Measurements from ENCODE around the gene OR1A2.
"Not testable (repeated sequence)": the region's sequence is repeated elsewhere in the genome, so short reads cannot be mapped to it uniquely, and the experiment has no call there.

Gene OR1A2, protein sequence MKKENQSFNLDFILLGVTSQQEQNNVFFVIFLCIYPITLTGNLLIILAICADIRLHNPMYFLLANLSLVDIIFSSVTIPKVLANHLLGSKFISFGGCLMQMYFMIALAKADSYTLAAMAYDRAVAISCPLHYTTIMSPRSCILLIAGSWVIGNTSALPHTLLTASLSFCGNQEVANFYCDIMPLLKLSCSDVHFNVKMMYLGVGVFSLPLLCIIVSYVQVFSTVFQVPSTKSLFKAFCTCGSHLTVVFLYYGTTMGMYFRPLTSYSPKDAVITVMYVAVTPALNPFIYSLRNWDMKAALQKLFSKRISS

DNA sequence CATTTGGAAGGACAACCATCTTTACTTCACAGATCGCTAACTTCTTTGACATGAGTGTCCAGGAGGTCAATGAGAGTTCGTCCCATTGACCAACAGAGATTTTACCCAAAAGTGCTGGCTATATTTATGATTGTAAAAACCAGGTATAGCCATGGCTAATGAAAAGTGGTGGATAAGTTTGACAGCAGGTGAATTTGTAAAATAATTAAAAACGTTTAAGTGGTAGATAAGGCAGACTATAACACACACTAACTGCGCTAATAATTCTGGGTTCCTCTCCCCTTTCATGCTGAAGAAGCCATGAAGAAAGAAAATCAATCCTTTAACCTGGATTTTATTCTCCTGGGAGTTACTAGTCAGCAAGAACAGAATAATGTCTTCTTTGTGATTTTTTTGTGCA is at the start of gene OR1A2:
Gene OR1A2, plus strand, starts transcription at position 301 of the 400 bp plus-strand sequence. Its CDS starts 0 bp downstream, at position 301.
- DNase-seq (ENCODE audit: low read depth), result no peak

DNA sequence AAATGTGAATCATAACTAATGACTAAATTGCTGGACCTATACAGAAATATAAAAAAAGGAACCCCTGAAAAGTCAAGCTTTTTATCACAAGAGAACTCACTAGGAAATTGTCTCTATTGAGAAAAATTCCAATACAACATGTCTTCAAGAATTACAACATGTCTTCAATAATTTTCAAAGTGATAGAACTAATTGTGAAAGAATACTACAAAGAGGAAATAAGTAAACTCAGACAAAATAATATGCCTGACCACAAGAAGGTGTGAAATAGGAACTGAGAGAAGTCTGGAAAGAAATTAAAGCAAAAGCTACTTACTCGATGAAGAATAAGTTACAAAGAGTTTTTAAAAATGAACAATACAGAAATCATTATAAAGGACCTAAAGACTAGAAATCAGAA is 40.1 kb upstream of the OR1A2 start:
- no peak for DNase-seq (ENCODE audit: low read depth)

DNA sequence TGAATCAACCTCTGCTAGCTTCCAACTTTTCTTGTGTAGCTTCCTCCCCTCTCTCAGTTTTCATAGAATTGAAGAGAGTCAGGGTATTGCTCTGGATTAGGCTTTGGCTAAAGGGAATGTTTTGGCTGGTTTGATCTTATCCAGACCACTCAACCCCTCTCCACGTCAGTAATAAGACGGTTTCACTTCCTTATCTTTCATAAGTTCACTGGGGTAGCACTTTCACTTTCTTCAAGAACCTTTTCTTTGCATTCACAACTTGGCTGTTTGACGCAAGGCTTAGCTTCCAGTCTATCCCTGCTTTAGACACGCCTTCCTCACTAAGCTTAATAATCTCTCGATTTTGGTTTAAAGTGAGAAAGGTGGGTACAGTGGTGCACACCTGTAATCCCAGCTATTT is 29.7 kb upstream of the OR1A2 start:
- DNase-seq (ENCODE audit: low read depth), result no peak

DNA sequence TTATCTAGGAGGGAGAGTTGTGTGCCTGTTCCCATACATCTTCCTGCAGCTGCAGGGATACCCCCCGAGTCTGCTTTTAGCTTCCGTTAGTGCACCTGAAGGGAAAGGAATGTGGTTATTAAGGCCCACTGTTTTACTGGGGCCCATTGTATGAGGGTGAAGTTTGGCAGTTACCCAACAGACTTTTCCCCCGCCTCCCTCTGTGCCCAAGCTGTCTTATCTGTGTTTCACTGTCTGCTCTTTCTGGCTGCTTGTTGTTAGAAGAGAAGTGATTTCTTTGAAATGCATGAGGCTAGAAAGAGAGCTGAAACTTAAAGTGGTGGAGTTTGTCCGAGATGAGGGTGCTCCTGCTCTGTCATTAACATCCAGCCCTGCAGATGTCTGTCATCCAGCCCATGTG is 7.4 kb upstream of the OR1A2 start:
- no peak for DNase-seq (ENCODE audit: low read depth)

DNA sequence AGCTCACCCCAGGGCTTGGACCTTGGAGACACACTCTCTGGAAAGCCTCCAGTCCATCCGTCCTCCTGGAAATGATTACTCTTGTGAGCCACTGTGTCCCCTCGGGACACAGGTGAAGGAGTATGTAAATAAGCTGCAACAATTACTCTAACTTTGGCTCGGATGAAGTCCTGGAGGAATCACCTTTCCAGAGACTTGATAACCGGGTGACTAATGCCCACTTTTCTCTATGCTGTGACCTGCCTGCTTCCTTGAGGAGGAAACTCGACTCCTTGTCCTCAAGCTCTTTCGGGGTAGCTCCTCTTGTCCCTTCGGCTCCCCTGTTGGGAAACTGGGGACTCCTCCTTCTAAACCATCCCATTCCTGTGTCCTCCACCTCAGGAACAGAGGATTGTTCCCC is 10.0 kb downstream of the OR1A2 start, which contains the start of gene OR1A1:
Gene OR1A1, plus strand, starts transcription at position 301 of the 400 bp plus-strand sequence. CDS start 7,954 bp downstream, outside the sequence.
- no peak for DNase-seq (ENCODE audit: low read depth)

DNA sequence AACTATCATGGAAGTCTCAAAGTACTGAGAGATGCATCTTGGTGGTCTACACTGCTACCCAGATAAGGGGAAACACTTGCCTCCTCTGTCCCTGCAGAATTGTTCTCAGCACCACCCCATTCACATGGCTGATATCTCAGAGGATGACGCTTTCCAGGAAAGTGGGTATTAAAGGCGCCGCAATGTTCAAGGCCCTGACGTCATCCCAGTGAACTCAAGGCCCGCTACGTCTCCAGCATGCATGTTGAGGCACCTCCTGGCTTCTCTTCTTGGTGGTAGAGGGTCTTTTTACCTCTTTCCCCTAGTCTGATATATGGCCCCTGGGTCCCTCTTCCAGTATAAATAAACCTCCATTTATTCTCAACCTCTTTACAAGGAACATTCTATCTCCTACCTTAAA is 11.2 kb downstream of the OR1A2 start:
- no peak for DNase-seq (ENCODE audit: low read depth)

DNA sequence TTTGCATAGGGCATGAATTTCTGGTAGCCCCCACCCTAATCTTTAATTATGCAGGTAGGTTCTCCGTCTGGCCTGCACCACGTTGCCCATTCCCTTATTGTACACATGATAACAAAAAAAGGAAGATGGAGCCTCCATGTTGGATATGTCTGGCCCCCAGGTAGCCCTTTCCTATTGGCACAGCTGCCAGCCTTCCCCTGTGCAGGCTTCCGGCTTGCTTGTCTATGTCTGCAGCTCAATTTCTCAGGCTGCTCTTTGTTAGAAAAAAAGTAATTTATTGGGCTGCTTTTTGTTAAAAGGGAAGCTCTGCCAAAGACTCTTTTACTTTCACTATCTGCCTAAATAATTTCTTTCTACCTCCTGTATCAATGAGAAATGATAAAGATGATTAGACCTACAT is 15.7 kb downstream of the OR1A2 start:
- DNase-seq (ENCODE audit: low read depth), result no peak

DNA sequence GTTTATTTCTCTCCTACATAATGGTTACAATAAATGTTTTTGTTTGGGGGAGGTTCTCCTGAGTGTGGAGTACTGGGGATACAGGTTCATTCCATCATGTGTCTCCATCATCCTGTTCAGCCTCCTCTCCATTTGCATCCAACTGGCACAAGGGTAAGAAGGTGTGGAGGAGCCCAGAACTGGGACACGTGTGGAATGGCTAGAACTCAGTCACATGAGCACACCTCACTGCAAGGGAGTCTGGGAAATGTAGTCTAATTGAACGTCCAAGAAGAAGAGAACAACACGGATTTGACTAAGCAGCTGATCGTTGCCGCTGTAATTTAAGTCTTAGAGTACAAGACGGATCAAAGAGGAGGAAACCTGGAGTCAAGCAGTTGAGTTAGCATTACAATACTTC is 16.3 kb downstream of the OR1A2 start:
- no peak for DNase-seq (ENCODE audit: low read depth)

DNA sequence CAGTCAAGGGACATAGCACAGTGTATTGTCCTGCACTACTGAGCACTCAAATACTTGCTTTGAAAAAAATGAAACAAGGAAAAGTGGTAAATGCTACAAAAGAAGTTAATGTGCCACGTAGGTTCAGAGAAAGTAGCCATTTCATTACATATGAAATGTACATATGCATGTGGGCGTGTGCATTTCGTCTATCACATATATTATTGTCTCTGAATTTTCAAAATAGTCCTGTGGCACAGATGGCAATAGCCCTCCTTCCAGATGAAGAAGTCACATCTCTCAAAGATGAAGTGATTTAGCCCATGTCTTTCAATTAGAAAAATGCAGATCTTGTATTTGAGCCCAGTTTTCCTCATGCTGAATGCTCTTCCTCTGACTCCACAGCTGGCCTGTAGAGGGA is 22.7 kb downstream of the OR1A2 start:
- not testable (repeated sequence) for DNase-seq (ENCODE audit: low read depth)

DNA sequence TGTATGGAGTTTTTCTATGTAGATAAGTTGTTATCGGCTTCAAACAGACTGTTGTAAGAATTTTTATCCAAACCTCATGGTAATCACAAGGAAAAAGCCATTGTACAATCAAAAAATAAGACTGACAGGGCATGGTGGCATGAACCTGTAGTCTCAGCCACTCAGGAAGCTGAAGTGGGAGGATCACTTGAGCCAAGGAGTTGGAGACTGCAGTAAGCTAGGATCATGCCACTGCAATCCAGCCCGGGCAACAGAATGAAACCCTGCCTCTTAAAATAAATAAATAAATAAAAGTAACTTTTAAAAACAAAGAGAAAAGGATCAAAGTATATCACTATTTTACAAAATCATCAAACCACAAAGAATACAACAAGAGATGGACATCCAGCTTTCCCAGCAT is 24.5 kb downstream of the OR1A2 start:
- no peak for DNase-seq (ENCODE audit: low read depth)

DNA sequence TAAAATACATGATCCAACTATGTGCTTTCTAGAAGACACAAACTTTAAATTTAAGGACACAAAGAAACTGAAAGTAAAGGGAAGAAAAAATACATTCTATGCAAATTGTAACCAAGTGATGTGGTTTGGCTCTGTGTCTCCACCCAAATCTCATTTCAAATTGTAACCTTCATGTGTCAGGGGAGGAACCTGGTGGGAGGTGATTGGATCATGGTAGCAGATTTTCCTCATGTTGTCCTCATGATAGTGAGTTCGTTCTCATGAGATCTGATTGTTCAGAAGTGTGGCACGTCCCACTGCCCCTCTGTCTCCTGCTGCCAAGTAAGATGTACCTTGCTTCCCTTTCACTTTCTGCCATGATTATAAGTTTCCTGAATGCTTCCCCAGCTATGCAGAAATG is 25.2 kb downstream of the OR1A2 start:
- DNase-seq (ENCODE audit: low read depth), result no peak

DNA sequence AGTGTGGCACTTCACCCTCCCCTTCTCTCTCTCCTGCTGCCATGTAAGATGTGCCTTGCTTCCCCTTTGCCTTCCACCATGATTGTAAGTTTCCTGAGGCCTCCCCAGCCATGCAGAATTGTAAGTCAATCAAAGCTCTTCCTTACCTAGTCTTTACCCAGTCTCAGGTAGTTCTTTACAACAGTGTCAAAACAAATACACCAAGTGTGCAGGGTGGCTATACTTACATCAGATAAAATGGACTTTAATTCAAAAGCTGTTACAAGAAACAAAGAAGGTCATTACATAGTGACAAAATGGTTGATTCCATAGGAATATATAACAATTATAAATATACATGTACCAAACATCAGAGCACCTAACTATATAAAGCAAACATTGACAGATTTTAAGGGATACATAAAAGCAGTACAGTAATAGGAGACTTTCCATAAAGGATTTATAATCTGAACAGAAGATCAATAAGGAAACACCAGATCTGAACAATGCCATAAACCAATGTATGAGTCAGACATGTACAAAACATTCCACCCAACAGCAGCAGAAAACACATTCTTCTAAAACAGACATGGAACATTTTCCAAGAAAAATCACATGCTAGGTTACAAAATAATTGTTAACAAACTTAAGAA is 27.5 kb downstream of the OR1A2 start:
- not testable (repeated sequence) for DNase-seq (ENCODE audit: low read depth)

DNA sequence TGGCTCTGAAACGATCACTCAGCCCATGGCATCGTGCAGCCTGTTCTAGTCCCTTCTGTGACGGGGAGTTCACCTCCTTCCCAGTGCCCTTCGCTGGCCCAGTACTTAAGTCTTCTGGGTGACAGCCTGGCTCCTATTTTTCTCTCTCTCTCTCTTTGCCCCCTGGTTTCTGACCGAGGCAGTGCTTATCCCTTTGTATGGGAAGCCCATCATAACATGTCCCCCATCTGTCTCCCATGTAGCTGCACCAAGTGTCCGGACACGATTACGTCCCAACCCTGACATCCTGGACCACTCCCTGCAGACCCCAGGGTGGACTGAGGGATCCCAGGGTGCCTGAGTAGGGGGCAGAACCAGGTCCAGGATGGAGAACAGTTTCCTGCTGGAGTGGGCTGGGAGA is 35.0 kb downstream of the OR1A2 start:
- DNase-seq (ENCODE audit: low read depth), result not testable (repeated sequence)

DNA sequence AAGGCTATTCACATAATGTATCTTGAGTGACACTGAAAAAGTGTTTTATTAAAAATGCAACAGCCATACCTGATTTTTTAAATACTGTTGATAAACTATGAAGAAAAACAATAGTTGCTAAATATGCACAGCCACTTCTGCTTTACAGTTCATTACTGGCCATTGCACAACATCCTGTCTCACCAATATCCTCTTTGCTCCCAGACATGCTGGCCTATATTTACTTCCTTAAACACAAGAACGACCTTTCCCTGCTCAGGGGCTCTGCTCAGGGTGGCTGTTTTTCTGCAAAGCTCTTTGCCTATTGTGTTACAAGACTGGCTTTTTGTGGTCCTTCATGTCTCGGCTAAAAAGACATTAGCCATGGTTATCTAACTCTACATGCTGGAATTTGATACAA is 41.4 kb downstream of the OR1A2 start:
- not testable (repeated sequence) for DNase-seq (ENCODE audit: low read depth)

DNA sequence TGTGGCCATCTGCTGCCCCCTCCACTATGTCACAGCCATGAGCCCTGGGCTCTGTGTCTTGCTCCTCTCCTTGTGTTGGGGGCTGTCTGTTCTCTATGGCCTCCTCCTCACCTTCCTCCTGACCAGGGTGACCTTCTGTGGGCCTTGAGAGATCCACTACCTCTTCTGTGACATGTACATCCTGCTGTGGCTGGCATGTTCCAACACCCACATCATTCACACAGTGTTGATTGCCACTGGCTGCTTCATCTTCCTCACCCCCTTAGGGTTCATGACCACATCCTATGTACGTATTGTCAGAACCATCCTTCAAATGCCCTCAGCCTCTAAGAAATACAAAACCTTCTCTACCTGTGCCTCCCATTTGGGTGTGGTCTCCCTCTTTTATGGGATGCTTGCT is 43.7 kb downstream of the OR1A2 start:
- DNase-seq (ENCODE audit: low read depth), result not testable (repeated sequence)

DNA sequence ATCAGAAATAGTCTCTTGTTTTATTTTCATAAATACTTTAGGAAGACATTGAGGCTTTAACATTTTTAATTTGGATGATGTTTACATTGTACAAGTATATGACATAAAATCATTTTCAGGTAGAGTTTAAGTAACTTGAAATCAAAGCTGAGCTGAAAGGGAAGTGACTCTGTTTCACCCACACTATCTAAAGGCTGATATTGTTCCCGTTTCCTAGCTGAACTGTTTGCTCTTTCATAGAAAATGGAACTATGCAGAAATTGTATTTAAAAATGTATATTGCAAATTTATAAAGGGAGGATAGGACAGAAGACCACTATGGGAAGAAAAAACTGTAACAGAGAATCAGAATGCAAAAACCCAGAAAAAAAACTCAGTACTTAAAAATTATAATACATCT is 47.5 kb downstream of the OR1A2 start:
- DNase-seq (ENCODE audit: low read depth), result not testable (repeated sequence)

Data from GM04503 (cell line).